ENCODE results near the gene SPHKAP.

Gene SPHKAP

GRCh38 chr2:228038967-228039366 is 142.5 kb downstream of the SPHKAP start:
- no peak overlapping the region for H3K4me3 ChIP-seq (ENCODE audit: low read depth, low read length)

GRCh38 chr2:228037915-228038314 is 143.6 kb downstream of the SPHKAP start:
- no peak overlapping the region for H3K4me3 ChIP-seq (ENCODE audit: low read depth, low read length)
- TF ChIP-seq CTCF (IDR thresholded peaks at IDR 0.05; ENCODE audit: low read depth, low read length) = no peak

More at GRCh38 chr2:228038967-228039366, 142.5 kb downstream of the SPHKAP start:
- no peak for TF ChIP-seq CTCF (IDR thresholded peaks at IDR 0.05; ENCODE audit: low read depth, low read length)

- no peak overlapping the region for H3K4me3 ChIP-seq (ENCODE audit: low read depth, low read length)
- TF ChIP-seq CTCF (IDR thresholded peaks at IDR 0.05; ENCODE audit: low read depth, low read length) = no peak
Observed at GRCh38 chr2:228023619-228024018, 157.9 kb downstream of the SPHKAP start.

GRCh38 chr2:228018311-228018710 is 163.2 kb downstream of the SPHKAP start:
- H3K4me3 ChIP-seq (ENCODE audit: low read depth, low read length) = no peak overlapping the region

GRCh38 chr2:228017784-228018183 is 163.7 kb downstream of the SPHKAP start:
- TF ChIP-seq CTCF (IDR thresholded peaks at IDR 0.05; ENCODE audit: low read depth, low read length) = no peak

More at GRCh38 chr2:228018311-228018710, 163.2 kb downstream of the SPHKAP start:
- TF ChIP-seq CTCF (IDR thresholded peaks at IDR 0.05; ENCODE audit: low read depth, low read length) = no peak

GRCh38 chr2:228016402-228016801 is 165.1 kb downstream of the SPHKAP start:
- TF ChIP-seq CTCF (IDR thresholded peaks at IDR 0.05; ENCODE audit: low read depth, low read length) = no peak
- no peak overlapping the region for H3K4me3 ChIP-seq (ENCODE audit: low read depth, low read length)

More at GRCh38 chr2:228017784-228018183, 163.7 kb downstream of the SPHKAP start:
- H3K4me3 ChIP-seq (ENCODE audit: low read depth, low read length) = no peak overlapping the region

GRCh38 chr2:228015741-228016140 is 165.7 kb downstream of the SPHKAP start:
- H3K4me3 ChIP-seq (ENCODE audit: low read depth, low read length) = no peak overlapping the region
- no peak for TF ChIP-seq CTCF (IDR thresholded peaks at IDR 0.05; ENCODE audit: low read depth, low read length)

All from WI38 (cell line).